ENCODE measurements around the gene GPR137C. TPM values are rescaled to one million over a fixed set of nuclear protein-coding genes. Genes with fewer than 3 reads are reported as not detected.

The GPR137C gene
- total and polyA plus RNA-seq, 2 of the 13 experiments (the other 11 are each of a cell fraction or from before 2014, with no cell fraction given), result 0.34 to 0.51 TPM

DNA sequence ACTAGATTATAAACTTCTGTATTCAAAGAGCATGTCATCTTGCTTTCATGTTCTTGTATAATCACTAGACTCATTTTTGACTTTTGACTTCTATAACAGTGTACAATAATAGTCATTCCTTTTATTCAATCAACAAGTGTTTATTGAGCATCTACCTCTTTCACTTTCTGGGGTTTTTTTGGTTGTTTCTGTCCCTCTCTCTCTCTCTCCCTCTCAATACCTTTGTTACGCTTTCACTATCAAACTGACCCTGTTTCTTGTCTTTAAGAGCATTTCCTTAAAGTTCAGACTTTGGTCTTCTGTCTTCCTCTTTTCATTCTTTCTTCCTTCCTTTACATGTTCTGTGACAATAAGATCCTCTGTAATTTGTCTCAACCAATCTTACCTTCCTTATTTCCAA lies 49.5 kb downstream of the GPR137C start (continued):
- TF ChIP-seq, protein P1, sequence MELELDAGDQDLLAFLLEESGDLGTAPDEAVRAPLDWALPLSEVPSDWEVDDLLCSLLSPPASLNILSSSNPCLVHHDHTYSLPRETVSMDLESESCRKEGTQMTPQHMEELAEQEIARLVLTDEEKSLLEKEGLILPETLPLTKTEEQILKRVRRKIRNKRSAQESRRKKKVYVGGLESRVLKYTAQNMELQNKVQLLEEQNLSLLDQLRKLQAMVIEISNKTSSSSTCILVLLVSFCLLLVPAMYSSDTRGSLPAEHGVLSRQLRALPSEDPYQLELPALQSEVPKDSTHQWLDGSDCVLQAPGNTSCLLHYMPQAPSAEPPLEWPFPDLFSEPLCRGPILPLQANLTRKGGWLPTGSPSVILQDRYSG (CRISPR knock-in tag; IDR thresholded peaks at IDR 0.05), result no peak
- TF ChIP-seq ZNF841 (CRISPR knock-in tag; IDR thresholded peaks at IDR 0.05; ENCODE audit: borderline replicate concordance) (no peak), PHF21A (CRISPR knock-in tag; IDR thresholded peaks at IDR 0.05) (no peak), ZNF484 (CRISPR knock-in tag; IDR thresholded peaks at IDR 0.05; ENCODE audit: borderline replicate concordance, low read depth) (no peak), ISX (CRISPR knock-in tag; conservative IDR thresholded peaks at IDR 0.05) (no peak), DPF2 (CRISPR knock-in tag; IDR thresholded peaks at IDR 0.05; ENCODE audit: borderline replicate concordance, low read depth) (no peak), THAP11 (CRISPR knock-in tag; IDR thresholded peaks at IDR 0.05) (no peak), ZNF496 (CRISPR knock-in tag; IDR thresholded peaks at IDR 0.05; ENCODE audit: insufficient replicate concordance) (no peak), GABPB1 (CRISPR knock-in tag; IDR thresholded peaks at IDR 0.05) (no peak)
- TF ChIP-seq, protein P2, sequence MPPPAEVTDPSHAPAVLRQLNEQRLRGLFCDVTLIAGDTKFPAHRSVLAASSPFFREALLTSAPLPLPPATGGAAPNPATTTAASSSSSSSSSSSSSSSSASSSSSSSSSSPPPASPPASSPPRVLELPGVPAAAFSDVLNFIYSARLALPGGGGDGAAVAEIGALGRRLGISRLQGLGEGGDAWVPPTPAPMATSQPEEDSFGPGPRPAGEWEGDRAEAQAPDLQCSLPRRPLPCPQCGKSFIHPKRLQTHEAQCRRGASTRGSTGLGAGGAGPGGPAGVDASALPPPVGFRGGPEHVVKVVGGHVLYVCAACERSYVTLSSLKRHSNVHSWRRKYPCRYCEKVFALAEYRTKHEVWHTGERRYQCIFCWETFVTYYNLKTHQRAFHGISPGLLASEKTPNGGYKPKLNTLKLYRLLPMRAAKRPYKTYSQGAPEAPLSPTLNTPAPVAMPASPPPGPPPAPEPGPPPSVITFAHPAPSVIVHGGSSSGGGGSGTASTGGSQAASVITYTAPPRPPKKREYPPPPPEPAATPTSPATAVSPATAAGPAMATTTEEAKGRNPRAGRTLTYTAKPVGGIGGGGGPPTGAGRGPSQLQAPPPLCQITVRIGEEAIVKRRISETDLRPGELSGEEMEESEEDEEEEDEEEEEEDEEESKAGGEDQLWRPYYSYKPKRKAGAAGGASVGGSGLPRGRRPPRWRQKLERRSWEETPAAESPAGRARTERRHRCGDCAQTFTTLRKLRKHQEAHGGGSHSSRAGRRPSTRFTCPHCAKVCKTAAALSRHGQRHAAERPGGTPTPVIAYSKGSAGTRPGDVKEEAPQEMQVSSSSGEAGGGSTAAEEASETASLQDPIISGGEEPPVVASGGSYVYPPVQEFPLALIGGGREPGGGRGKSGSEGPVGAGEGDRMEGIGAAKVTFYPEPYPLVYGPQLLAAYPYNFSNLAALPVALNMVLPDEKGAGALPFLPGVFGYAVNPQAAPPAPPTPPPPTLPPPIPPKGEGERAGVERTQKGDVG (CRISPR knock-in tag; IDR thresholded peaks at IDR 0.05; ENCODE audit: borderline replicate concordance), result no peak

Data from HepG2 (cell line).